Peyer's patch (tissue), 4 donors: ENCODE data around the gene TSPO.

Source experiments
- CTCF ChIP-seq, 6 experiments: fragments of 450-650 bp in 4 of 6; fragments of 200-600 bp in 2 of 6; sonication (generic) in 1 of 6; IDR thresholded peaks; one replicate each; pipeline ENCODE4 v1.5.1; 2017 to 2019; ENCODE audit warnings: antibody characterized with exemption in 6 of 6, mild to moderate bottlenecking in 3 of 6, moderate library complexity in 1 of 6
- POLR2A ChIP-seq, 2 donors: fragments of 450-650 bp; IDR thresholded peaks; one replicate each; pipeline ENCODE4 v1.5.1; 2017; ENCODE audit warnings: antibody characterized with exemption in 2 of 2, mild to moderate bottlenecking in 2 of 2, moderate library complexity in 2 of 2

GRCh38 chr22:43150731-43151206, 590 bp upstream of the TSPO start:
- TF ChIP-seq CTCF (IDR thresholded peaks at IDR 0.05), result no peak
- no peak for TF ChIP-seq POLR2A (IDR thresholded peaks at IDR 0.05)
